ENCODE measurements around the gene MYOCOS.

- TF ChIP-seq CTCF (conservative IDR thresholded peaks at IDR 0.05; ENCODE audit: low read depth, low read length) (no peak), EZH2phosphoT487 (IDR thresholded peaks at IDR 0.05; ENCODE audit: borderline replicate concordance, low read length) (no peak)
These were observed 24.8 kb upstream of the MYOCOS start for GRCh38 chr1:171597203-171597602.
